ENCODE results near the gene ROMO1. TPM values are rescaled to one million over a fixed set of nuclear protein-coding genes. Genes with fewer than 3 reads are reported as not detected.

Gene ROMO1
- polyA plus RNA-seq, 2 donors, result 335 to 517 TPM

DNA sequence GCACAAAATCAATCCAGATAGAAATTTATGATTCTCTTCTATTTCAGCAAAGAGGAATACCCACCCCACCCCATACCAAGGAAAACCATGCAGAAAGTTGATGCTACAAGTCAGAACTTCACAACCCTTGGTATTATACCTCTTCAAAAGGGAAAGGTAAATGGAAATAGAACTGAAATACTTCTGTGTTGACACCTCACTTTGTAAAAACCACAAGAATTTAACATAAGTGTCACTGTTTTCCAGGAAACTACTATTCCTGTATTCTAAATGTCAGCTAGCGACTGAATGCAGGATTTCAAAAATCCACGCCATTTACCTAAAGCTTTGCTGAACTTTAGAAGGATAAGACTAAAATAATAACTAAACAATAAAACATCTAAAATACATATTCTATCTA is 38.2 kb upstream of the ROMO1 start:
- Histone ChIP-seq H3K4me1 (ENCODE audit: control insufficient read depth in 2 of 2, insufficient read depth in 2 of 2, low read length in 1 of 2) (no peaks in the 10 kb centered on the region), H3K9me3 (ENCODE audit: control insufficient read depth in 2 of 2, insufficient read depth in 1 of 2, low read depth in 1 of 2, low read length in 1 of 2) (no peaks in the 10 kb centered on the region), H3K27ac (ENCODE audit: low read depth in 2 of 2, low read length in 1 of 2) (no peak overlapping the region), H3K36me3 (ENCODE audit: control insufficient read depth in 2 of 2, insufficient read depth in 2 of 2, low read length in 1 of 2) (no peaks in the 10 kb centered on the region), H3K4me3 (ENCODE audit: low read depth in 1 of 2, low read length in 2 of 2) (no peak overlapping the region), H3K27me3 (ENCODE audit: control insufficient read depth in 1 of 2, insufficient read depth in 2 of 2, low read length in 2 of 2) (no peaks in the 10 kb centered on the region)
- 50 to 73% methylated on average over 2 of the region's 2 CpGs for WGBS, 2 donors

- WGBS, 2 donors, result 18 to 25% methylated on average over 3 of the region's 3 CpGs
- no peaks in the 10 kb centered on the region for H3K4me1 ChIP-seq (ENCODE audit: control insufficient read depth in 2 of 2, insufficient read depth in 2 of 2, low read length in 1 of 2)
- H3K9me3 ChIP-seq (ENCODE audit: control insufficient read depth in 2 of 2, insufficient read depth in 1 of 2, low read depth in 1 of 2, low read length in 1 of 2), result no peaks in the 10 kb centered on the region
- H3K36me3 ChIP-seq (ENCODE audit: control insufficient read depth in 2 of 2, insufficient read depth in 2 of 2, low read length in 1 of 2), result no peaks in the 10 kb centered on the region
- H3K27ac ChIP-seq (ENCODE audit: low read depth in 2 of 2, low read length in 1 of 2), result no peak overlapping the region
- no peaks in the 10 kb centered on the region for H3K27me3 ChIP-seq (ENCODE audit: control insufficient read depth in 1 of 2, insufficient read depth in 2 of 2, low read length in 2 of 2)
- peak overlapping the region in 1 of 2 donors; percentile 25 for H3K4me3 ChIP-seq (ENCODE audit: low read depth in 1 of 2, low read length in 2 of 2)
These were observed 37.3 kb upstream of the ROMO1 start for GRCh38 chr20:35661908-35662307.

DNA sequence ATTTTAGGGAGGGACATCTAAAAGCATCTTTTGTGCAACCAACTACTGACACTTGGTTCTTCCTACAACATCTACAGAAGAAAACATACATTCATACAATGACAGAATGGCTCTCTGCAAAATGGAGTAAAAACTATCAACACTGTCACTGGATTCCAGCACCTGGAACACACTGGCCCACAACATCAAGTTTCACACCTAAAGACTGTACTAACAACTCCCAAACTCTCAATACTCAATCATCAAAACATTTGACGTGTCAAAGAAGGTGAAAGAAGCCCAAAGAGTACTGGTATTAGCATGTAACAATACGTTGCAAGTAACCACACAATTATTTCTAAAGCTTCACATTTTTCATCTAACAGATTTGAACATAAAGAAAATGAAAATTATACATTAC is 36.7 kb upstream of the ROMO1 start:
- Histone ChIP-seq H3K9me3 (ENCODE audit: control insufficient read depth in 2 of 2, insufficient read depth in 1 of 2, low read depth in 1 of 2, low read length in 1 of 2) (no peaks in the 10 kb centered on the region), H3K4me3 (ENCODE audit: low read depth in 1 of 2, low read length in 2 of 2) (peak overlapping the region in 1 of 2 donors; percentile 96), H3K36me3 (ENCODE audit: control insufficient read depth in 2 of 2, insufficient read depth in 2 of 2, low read length in 1 of 2) (no peaks in the 10 kb centered on the region), H3K27me3 (ENCODE audit: control insufficient read depth in 1 of 2, insufficient read depth in 2 of 2, low read length in 2 of 2) (no peaks in the 10 kb centered on the region), H3K27ac (ENCODE audit: low read depth in 2 of 2, low read length in 1 of 2) (no peak overlapping the region), H3K4me1 (ENCODE audit: control insufficient read depth in 2 of 2, insufficient read depth in 2 of 2, low read length in 1 of 2) (no peaks in the 10 kb centered on the region)
- 13% methylated on average over 2 of the region's 2 CpGs for WGBS, 2 donors

GRCh38 chr20:35663516-35664465 is 35.4 kb upstream of the ROMO1 start:
- Histone ChIP-seq H3K36me3 (ENCODE audit: control insufficient read depth in 2 of 2, insufficient read depth in 2 of 2, low read length in 1 of 2) (no peaks in the 10 kb centered on the region), H3K4me3 (ENCODE audit: low read depth in 1 of 2, low read length in 2 of 2) (peak overlapping the region; percentile 93 to 96), H3K9me3 (ENCODE audit: control insufficient read depth in 2 of 2, insufficient read depth in 1 of 2, low read depth in 1 of 2, low read length in 1 of 2) (no peaks in the 10 kb centered on the region), H3K27me3 (ENCODE audit: control insufficient read depth in 1 of 2, insufficient read depth in 2 of 2, low read length in 2 of 2) (no peaks in the 10 kb centered on the region), H3K27ac (ENCODE audit: low read depth in 2 of 2, low read length in 1 of 2) (peak overlapping the region; percentile 94 to 99), H3K4me1 (ENCODE audit: control insufficient read depth in 2 of 2, insufficient read depth in 2 of 2, low read length in 1 of 2) (no peaks in the 10 kb centered on the region)
- WGBS, 2 donors, result 0 to 1% methylated on average over 28 of the region's 28 CpGs

DNA sequence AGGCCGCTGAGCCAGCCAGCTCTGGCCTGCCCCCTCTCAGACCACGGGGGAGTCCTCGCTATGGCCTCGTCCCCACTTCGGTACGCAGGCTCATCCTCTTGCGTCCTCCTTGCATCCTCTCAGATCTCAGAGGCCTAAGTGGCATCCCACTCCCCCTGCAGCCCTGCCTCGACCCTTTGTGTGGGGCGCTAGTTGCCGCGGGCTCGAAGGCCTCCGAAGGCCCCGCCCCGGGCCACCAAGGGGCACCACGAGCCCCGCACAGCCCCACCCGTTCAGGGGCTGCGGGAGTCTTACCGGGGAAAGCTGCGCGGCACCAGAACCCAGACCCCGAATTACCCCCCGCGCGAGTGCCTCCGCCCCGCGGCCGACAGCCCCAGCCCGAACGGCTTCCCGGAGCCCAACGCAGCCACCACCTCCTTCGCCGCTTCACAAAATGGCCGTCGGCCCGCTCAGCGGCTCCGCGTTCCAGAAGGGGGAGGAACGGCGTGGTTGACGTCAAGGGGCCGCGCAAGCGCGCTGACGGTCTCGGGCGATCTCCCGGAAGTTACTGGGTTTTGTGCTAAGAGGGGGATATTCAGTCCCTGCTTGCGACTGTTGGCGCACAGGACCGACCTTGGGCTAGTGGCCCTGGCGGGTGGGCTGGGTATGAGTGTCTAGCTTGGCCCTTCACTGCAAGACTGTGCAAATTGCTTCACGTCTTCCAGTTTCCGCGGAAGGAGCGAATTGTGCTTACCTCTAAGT is 34.6 kb upstream of the ROMO1 start, which contains the start of the genes CPNE1 and RBM12:
TSS of gene CPNE1 (minus strand) at position 435 of the 741 bp plus-strand sequence. CDS start 31,977 bp downstream, outside the sequence.
TSS of gene RBM12 (minus strand) at position 435 of the 741 bp plus-strand sequence. CDS start 9,578 bp downstream, outside the sequence.
- peaks cover 5 to 6% of the 10 kb centered on the region in 2 donors for H3K36me3 ChIP-seq (ENCODE audit: control insufficient read depth in 2 of 2, insufficient read depth in 2 of 2, low read length in 1 of 2)
- 1% methylated on average over 58 to 61 of the region's 61 CpGs for WGBS, 2 donors
- H3K27me3 ChIP-seq (ENCODE audit: control insufficient read depth in 1 of 2, insufficient read depth in 2 of 2, low read length in 2 of 2), result no peaks in the 10 kb centered on the region
- H3K9me3 ChIP-seq (ENCODE audit: control insufficient read depth in 2 of 2, insufficient read depth in 1 of 2, low read depth in 1 of 2, low read length in 1 of 2), result no peaks in the 10 kb centered on the region
- peak within 1 kb of the TSS; percentile 93 to 96 for H3K4me3 ChIP-seq (ENCODE audit: low read depth in 1 of 2, low read length in 2 of 2)
- peak within 1 kb of the TSS; percentile 94 to 99 for H3K27ac ChIP-seq (ENCODE audit: low read depth in 2 of 2, low read length in 1 of 2)
- H3K4me1 ChIP-seq (ENCODE audit: control insufficient read depth in 2 of 2, insufficient read depth in 2 of 2, low read length in 1 of 2), result no peaks in the 10 kb centered on the region

- H3K4me1 ChIP-seq (ENCODE audit: control insufficient read depth in 2 of 2, insufficient read depth in 2 of 2, low read length in 1 of 2), result no peaks in the 10 kb centered on the region
- H3K27ac ChIP-seq (ENCODE audit: low read depth in 2 of 2, low read length in 1 of 2), result no peak overlapping the region
- no peaks in the 10 kb centered on the region for H3K27me3 ChIP-seq (ENCODE audit: control insufficient read depth in 1 of 2, insufficient read depth in 2 of 2, low read length in 2 of 2)
- H3K9me3 ChIP-seq (ENCODE audit: control insufficient read depth in 2 of 2, insufficient read depth in 1 of 2, low read depth in 1 of 2, low read length in 1 of 2), result no peaks in the 10 kb centered on the region
- no peak overlapping the region for H3K4me3 ChIP-seq (ENCODE audit: low read depth in 1 of 2, low read length in 2 of 2)
- WGBS, 2 donors, result 97 to 98% methylated on average over 17 of the region's 17 CpGs
- peaks cover 5 to 6% of the 10 kb centered on the region in 2 donors for H3K36me3 ChIP-seq (ENCODE audit: control insufficient read depth in 2 of 2, insufficient read depth in 2 of 2, low read length in 1 of 2)
These were observed 33.3 kb upstream of the ROMO1 start for GRCh38 chr20:35665949-35666288.

DNA sequence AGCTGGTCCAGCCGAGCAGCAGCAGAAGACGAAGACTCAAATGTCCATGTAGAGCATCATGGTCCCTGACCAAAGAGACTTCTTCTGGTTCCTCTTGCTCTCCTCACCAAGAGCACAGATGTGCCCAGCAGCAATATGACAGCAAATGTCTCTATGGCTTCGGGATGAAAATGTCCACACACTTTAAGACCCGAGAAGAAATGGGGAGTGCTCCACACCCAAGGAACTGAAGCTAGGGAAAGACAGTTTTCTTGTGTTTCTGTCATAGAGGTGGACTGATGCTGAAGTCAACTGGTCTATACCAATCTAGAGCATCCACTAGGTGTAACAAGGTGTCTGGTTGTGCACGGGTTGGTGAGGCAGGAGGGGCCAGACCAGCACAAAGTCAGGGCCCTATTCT is 30.0 kb upstream of the ROMO1 start:
- Histone ChIP-seq H3K27me3 (ENCODE audit: control insufficient read depth in 1 of 2, insufficient read depth in 2 of 2, low read length in 2 of 2) (no peaks in the 10 kb centered on the region), H3K4me1 (ENCODE audit: control insufficient read depth in 2 of 2, insufficient read depth in 2 of 2, low read length in 1 of 2) (no peaks in the 10 kb centered on the region), H3K36me3 (ENCODE audit: control insufficient read depth in 2 of 2, insufficient read depth in 2 of 2, low read length in 1 of 2) (peaks cover 17 to 18% of the 10 kb centered on the region in 2 donors), H3K27ac (ENCODE audit: low read depth in 2 of 2, low read length in 1 of 2) (no peak overlapping the region), H3K4me3 (ENCODE audit: low read depth in 1 of 2, low read length in 2 of 2) (no peak overlapping the region), H3K9me3 (ENCODE audit: control insufficient read depth in 2 of 2, insufficient read depth in 1 of 2, low read depth in 1 of 2, low read length in 1 of 2) (no peaks in the 10 kb centered on the region)
- 96 to 98% methylated on average over 5 of the region's 5 CpGs for WGBS, 2 donors

DNA sequence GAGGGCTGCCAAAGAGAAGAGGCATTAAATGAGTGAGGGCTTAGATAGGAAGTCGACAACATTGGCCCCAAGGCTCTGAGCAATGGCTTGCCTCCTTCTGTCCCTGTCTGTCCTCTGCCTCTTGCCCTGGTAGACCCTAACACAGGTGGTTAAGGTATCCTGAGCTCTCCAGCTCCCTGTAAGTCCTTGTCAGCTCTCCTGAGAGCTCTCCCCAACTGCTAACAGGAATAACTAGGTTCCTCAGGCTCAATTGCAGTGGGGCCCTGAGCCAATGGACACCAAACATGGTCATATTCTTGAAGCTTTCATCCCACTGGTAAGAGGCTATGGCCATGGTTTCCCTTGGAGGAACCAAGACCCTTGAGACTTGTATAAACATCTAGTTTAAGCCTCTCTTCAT is 29.5 kb upstream of the ROMO1 start:
- WGBS, 2 donors, result 81 to 85% methylated on average over 1 of the region's 1 CpG
- Histone ChIP-seq H3K27ac (ENCODE audit: low read depth in 2 of 2, low read length in 1 of 2) (no peak overlapping the region), H3K4me1 (ENCODE audit: control insufficient read depth in 2 of 2, insufficient read depth in 2 of 2, low read length in 1 of 2) (no peaks in the 10 kb centered on the region), H3K9me3 (ENCODE audit: control insufficient read depth in 2 of 2, insufficient read depth in 1 of 2, low read depth in 1 of 2, low read length in 1 of 2) (no peaks in the 10 kb centered on the region), H3K27me3 (ENCODE audit: control insufficient read depth in 1 of 2, insufficient read depth in 2 of 2, low read length in 2 of 2) (no peaks in the 10 kb centered on the region), H3K36me3 (ENCODE audit: control insufficient read depth in 2 of 2, insufficient read depth in 2 of 2, low read length in 1 of 2) (peaks cover 17 to 22% of the 10 kb centered on the region in 2 donors), H3K4me3 (ENCODE audit: low read depth in 1 of 2, low read length in 2 of 2) (no peak overlapping the region)

GRCh38 chr20:35673884-35674283 is 25.3 kb upstream of the ROMO1 start:
- Histone ChIP-seq H3K4me3 (ENCODE audit: low read depth in 1 of 2, low read length in 2 of 2) (no peak overlapping the region), H3K9me3 (ENCODE audit: control insufficient read depth in 2 of 2, insufficient read depth in 1 of 2, low read depth in 1 of 2, low read length in 1 of 2) (no peaks in the 10 kb centered on the region), H3K4me1 (ENCODE audit: control insufficient read depth in 2 of 2, insufficient read depth in 2 of 2, low read length in 1 of 2) (no peaks in the 10 kb centered on the region), H3K27me3 (ENCODE audit: control insufficient read depth in 1 of 2, insufficient read depth in 2 of 2, low read length in 2 of 2) (no peaks in the 10 kb centered on the region), H3K36me3 (ENCODE audit: control insufficient read depth in 2 of 2, insufficient read depth in 2 of 2, low read length in 1 of 2) (peaks cover 19 to 25% of the 10 kb centered on the region in 2 donors), H3K27ac (ENCODE audit: low read depth in 2 of 2, low read length in 1 of 2) (no peak overlapping the region)
- 89 to 93% methylated on average over 4 of the region's 4 CpGs for WGBS, 2 donors
